H1 (cell line): ENCODE measurements around the gene UBE2H. TPM values are rescaled to one million over a fixed set of nuclear protein-coding genes. Genes with fewer than 3 reads are reported as not detected.

Experiments
- CTCF ChIA-PET: fragments of 300-600 bp; sonication (Branson Sonifier 250); formaldehyde crosslinking; loops from one replicate; lab custom pipeline; 2021; ENCODE audit not compliant: partially characterized antibody; lab: Charles Lee
- POLR2A ChIA-PET: fragments of 300-600 bp; sonication (Branson Sonifier 250); formaldehyde crosslinking; loops from one replicate; lab custom pipeline; 2021; ENCODE audit warnings: inconsistent platforms; ENCODE audit not compliant: partially characterized antibody; lab: Charles Lee
- DNase-seq, 2 experiments: peaks; one replicate each; pipeline versions ENCODE4 v3.0.0 to v3.0.0-alpha.2; 2010 to 2022; ENCODE audit warnings: low spot score in 2 of 2, low read depth in 1 of 2, mixed read lengths in 1 of 2
- FAIRE-seq: peaks from 2 replicates; lab custom pipeline; 2011; peaks lifted over from hg19 to GRCh38; lab: Jason Lieb, UNC
- H2AFZ ChIP-seq: 2 replicates; pipeline ENCODE4 v1.8.1; 2012; ENCODE audit warnings: low read length, inconsistent platforms
- H2AK5ac ChIP-seq: 2 replicates; pipeline ENCODE4 v1.6.1; 2013; ENCODE audit warnings: low read depth, low read length
- H2BK120ac ChIP-seq: replicated peaks from 2 replicates; pipeline ENCODE3; 2013; ENCODE audit warnings: low read depth, low read length, inconsistent platforms
- H2BK12ac ChIP-seq: 2 replicates; pipeline ENCODE4 v1.6.1; 2013; ENCODE audit warnings: low read depth, low read length
- H2BK15ac ChIP-seq: 2 replicates; pipeline ENCODE4 v1.6.1; 2013; ENCODE audit warnings: low read length
- H2BK20ac ChIP-seq: 2 replicates; pipeline ENCODE4 v1.6.1; 2013; ENCODE audit warnings: low read length
- H2BK5ac ChIP-seq: 2 replicates; pipeline ENCODE4 v1.6.1; 2013; ENCODE audit warnings: low read depth, low read length
- H3K14ac ChIP-seq: 2 replicates; pipeline ENCODE4 v1.6.1; 2013; ENCODE audit warnings: inconsistent platforms; ENCODE audit not compliant: insufficient read length
- H3K18ac ChIP-seq: 2 replicates; pipeline ENCODE4 v1.6.1; 2013; ENCODE audit warnings: low read length; ENCODE audit errors: extremely low read depth
- H3K23ac ChIP-seq: 2 replicates; pipeline ENCODE4 v1.6.1; 2013; ENCODE audit warnings: inconsistent platforms; ENCODE audit not compliant: insufficient read length
- H3K23me2 ChIP-seq: 2 replicates; pipeline ENCODE4 v1.6.1; 2013; ENCODE audit warnings: low read depth, low read length
- H3K27ac ChIP-seq: 2 replicates; pipeline ENCODE4 v1.6.1; 2011; ENCODE audit warnings: low read depth, low read length, inconsistent platforms
- H3K27me3 ChIP-seq, 4 experiments: replicated peaks in 1 of 4; 1 replicate in 1 of 4; 2 replicates in 3 of 4; pipeline versions ENCODE4 v1.6.1 to v1.8.1; 2011 to 2013; ENCODE audit warnings: low read length in 3 of 4, mild to moderate bottlenecking in 3 of 4, inconsistent platforms in 2 of 4, mixed read lengths in 2 of 4, moderate library complexity in 1 of 4; ENCODE audit not compliant: control insufficient read depth in 3 of 4, insufficient read depth in 3 of 4; ENCODE audit errors: extremely low read depth in 1 of 4
- H3K36me3 ChIP-seq, 4 experiments: 2 replicates each; pipeline versions ENCODE4 v1.6.1 to v1.8.1; 2011 to 2013; ENCODE audit warnings: mild to moderate bottlenecking in 4 of 4, low read length in 3 of 4, moderate library complexity in 2 of 4, control low read depth in 1 of 4, inconsistent platforms in 1 of 4; ENCODE audit not compliant: insufficient read depth in 4 of 4, control insufficient read depth in 2 of 4
- H3K4ac ChIP-seq: replicated peaks from 2 replicates; pipeline ENCODE3; 2013; ENCODE audit warnings: low read length, low read depth, mixed read lengths, inconsistent platforms; ENCODE audit not compliant: insufficient read length
- H3K4me1 ChIP-seq, 4 experiments: replicated peaks in 1 of 4; 1 replicate in 1 of 4; 2 replicates in 3 of 4; pipeline versions ENCODE4 v1.6.1 to v1.8.1; 2011 to 2013; ENCODE audit warnings: low read length in 3 of 4, inconsistent platforms in 2 of 4, mixed read lengths in 1 of 4; ENCODE audit not compliant: insufficient read depth in 4 of 4, control insufficient read depth in 3 of 4
- H3K4me2 ChIP-seq, 2 experiments: 2 replicates each; pipeline versions ENCODE4 v1.6.1 to v1.8.1; 2011 to 2013; ENCODE audit warnings: low read depth in 2 of 2, low read length in 2 of 2, control low read depth in 1 of 2, inconsistent platforms in 1 of 2, mild to moderate bottlenecking in 1 of 2; ENCODE audit not compliant: insufficient read depth in 1 of 2
- H3K4me3 ChIP-seq, 4 experiments: fragments of 200-600, 300-600 bp in 1 of 4; sonication (generic), shearing (Covaris generic), sonication (Bioruptor Twin) in 1 of 4; 2 replicates each; pipeline versions ENCODE4 v1.5.1 to v1.8.1; 2011 to 2016; ENCODE audit warnings: low read length in 4 of 4, low read depth in 3 of 4, control low read depth in 2 of 4, inconsistent platforms in 2 of 4, mild to moderate bottlenecking in 2 of 4, mixed read lengths in 1 of 4, moderate library complexity in 1 of 4; ENCODE audit not compliant: insufficient read depth in 2 of 4; ENCODE audit errors: extremely low read depth in 1 of 4
- H3K56ac ChIP-seq: replicated peaks from 2 replicates; pipeline ENCODE3; 2013; ENCODE audit warnings: low read depth, mild to moderate bottlenecking, mixed read lengths, low read length, inconsistent platforms; ENCODE audit not compliant: insufficient read length
- H3K79me1 ChIP-seq: 2 replicates; pipeline ENCODE4 v1.6.1; 2013; ENCODE audit warnings: low read depth, low read length, control low read depth
- H3K79me2 ChIP-seq, 2 experiments: 2 replicates each; pipeline versions ENCODE4 v1.6.1 to v1.8.1; 2012 to 2013; ENCODE audit warnings: low read length in 2 of 2, mild to moderate bottlenecking in 2 of 2, inconsistent platforms in 1 of 2; ENCODE audit not compliant: insufficient read depth in 2 of 2, control insufficient read depth in 1 of 2
- H3K9ac ChIP-seq, 4 experiments: replicated peaks in 1 of 4; 1 replicate in 1 of 4; 2 replicates in 3 of 4; pipeline versions ENCODE4 v1.6.1 to v1.8.1; 2011 to 2013; ENCODE audit warnings: low read depth in 3 of 4, low read length in 3 of 4, control low read depth in 2 of 4, mild to moderate bottlenecking in 2 of 4, moderate library complexity in 2 of 4, inconsistent platforms in 1 of 4; ENCODE audit errors: extremely low read depth in 1 of 4
- H3K9me3 ChIP-seq, 2 experiments: 2 replicates each; pipeline versions ENCODE4 v1.6.1 to v1.8.1; 2012 to 2013; ENCODE audit warnings: mild to moderate bottlenecking in 2 of 2, moderate library complexity in 2 of 2, control low read depth in 1 of 2, inconsistent platforms in 1 of 2, low read depth in 1 of 2, low read length in 1 of 2, mixed read lengths in 1 of 2; ENCODE audit not compliant: insufficient read depth in 2 of 2
- H4K20me1 ChIP-seq, 2 experiments: replicated peaks in 1 of 2; 2 replicates each; pipeline versions ENCODE3 to v1.8.1; 2011 to 2013; ENCODE audit warnings: inconsistent platforms in 2 of 2, low read length in 2 of 2, mild to moderate bottlenecking in 1 of 2; ENCODE audit not compliant: insufficient read depth in 2 of 2, control insufficient read depth in 1 of 2
- H4K5ac ChIP-seq: 2 replicates; pipeline ENCODE4 v1.6.1; 2013; ENCODE audit warnings: low read length, low read depth, mixed read lengths, inconsistent platforms; ENCODE audit not compliant: insufficient read length
- H4K8ac ChIP-seq: 2 replicates; pipeline ENCODE4 v1.8.0; 2013; ENCODE audit warnings: mild to moderate bottlenecking, moderate library complexity, low read length, inconsistent platforms; ENCODE audit not compliant: insufficient read depth; ENCODE audit errors: extremely low read depth
- H4K91ac ChIP-seq: replicated peaks from 2 replicates; pipeline ENCODE3; 2013; ENCODE audit warnings: low read length, mixed read lengths, inconsistent platforms; ENCODE audit not compliant: insufficient read length
- BACH1 ChIP-seq: IDR thresholded peaks from 2 replicates; pipeline ENCODE4 v1.6.1; 2012; ENCODE audit warnings: low read length, improper control_type of control experiment
- CBX5 ChIP-seq: fragments of 300-800, 300-1000 bp; sonication (generic); IDR thresholded peaks from 2 replicates; pipeline ENCODE4 v1.7.1; 2016; ENCODE audit warnings: antibody characterized with exemption, low read length, low read depth
- CEBPB ChIP-seq: IDR thresholded peaks from 2 replicates; pipeline ENCODE4 v1.6.1; 2012; ENCODE audit warnings: low read depth, low read length
- EP300 ChIP-seq, 2 experiments: IDR thresholded peaks; 1 replicate in 1 of 2; 2 replicates in 1 of 2; pipeline ENCODE4 v1.6.1; 2011 to 2012; ENCODE audit warnings: low read depth in 2 of 2, low read length in 2 of 2, mild to moderate bottlenecking in 2 of 2, borderline replicate concordance in 1 of 2, inconsistent platforms in 1 of 2, moderate library complexity in 1 of 2
- EZH2 ChIP-seq: fragments of 200-600 bp; sonication (generic); IDR thresholded peaks from 2 replicates; pipeline ENCODE4 v1.7.1; 2012; ENCODE audit warnings: low read depth, mild to moderate bottlenecking, moderate library complexity, low read length, inconsistent platforms; ENCODE audit not compliant: severe bottlenecking
- KDM1A ChIP-seq: fragments of 200-600, 300-600 bp; sonication (generic); IDR thresholded peaks from 2 replicates; pipeline ENCODE4 v1.7.1; 2016; ENCODE audit warnings: mild to moderate bottlenecking, low read length, borderline replicate concordance
- MAFK ChIP-seq: IDR thresholded peaks from 2 replicates; pipeline ENCODE4 v1.6.1; 2012; ENCODE audit warnings: low read depth, mild to moderate bottlenecking, improper control_type of control experiment, low read length
- SRF ChIP-seq: IDR thresholded peaks from 2 replicates; pipeline ENCODE4 v1.6.1; 2011; ENCODE audit warnings: mild to moderate bottlenecking, low read depth, low read length, moderate library complexity
- TAF1 ChIP-seq: IDR thresholded peaks from 2 replicates; pipeline ENCODE4 v1.6.1; 2011; ENCODE audit warnings: mild to moderate bottlenecking, low read depth, low read length
- WGBS, 2 experiments: shearing (Covaris generic) in 1 of 2; methylation state at CpG; one replicate each; pipeline versions ENCODE4 v1.1.6 to v1.1.7; 2013 to 2015; ENCODE audit warnings: low lambda C conversion rate in 2 of 2, mixed read lengths in 2 of 2, inconsistent platforms in 1 of 2, low coverage in 1 of 2, missing lambda C conversion rate in 1 of 2; ENCODE audit not compliant: insufficient replicate concordance in 2 of 2, insufficient coverage in 1 of 2, insufficient read length in 1 of 2; ENCODE audit errors: extremely low coverage in 1 of 2, missing lambda C conversion rate in 1 of 2; 5-methylcytosine and 5-hydroxymethylcytosine counted together
- polyA plus RNA-seq, 7 experiments: library from polyadenylated mRNA; depleted of rRNA in 3 of 7; stranded (reverse) in 5 of 7; unstranded in 2 of 7; fragments of >200 nt in 5 of 7; fragments of 200-250 nt in 2 of 7; gene quantifications; 1 replicate in 5 of 7; 2 replicates in 1 of 7; 4 replicates in 1 of 7; pipeline versions ENCODE4 v1.2.1 to v1.2.3, GENCODE V29; 2011 to 2013; ENCODE audit warnings: missing spikeins in 2 of 7, mixed read lengths in 2 of 7
- total RNA-seq: library from RNA; stranded (reverse); fragmentation: NEBNext Ultra II Directional; extraction: Animal tissue kit (Norgen Biotek cat#: 25700); gene quantifications from 2 replicates; pipeline ENCODE4 v1.2.1, GENCODE V29; 2021
- TF ChIP-seq, protein P1 (sequence below): IDR thresholded peaks from 2 replicates; pipeline ENCODE4 v1.6.1; 2011; ENCODE audit warnings: low read depth, mild to moderate bottlenecking, low read length; ENCODE audit not compliant: insufficient read depth

The UBE2H gene
- total and polyA plus RNA-seq, 2 of the 8 experiments (the other 6 are each of a cell fraction or from before 2014, with no cell fraction given) = 30.6 to 62.2 TPM

DNA sequence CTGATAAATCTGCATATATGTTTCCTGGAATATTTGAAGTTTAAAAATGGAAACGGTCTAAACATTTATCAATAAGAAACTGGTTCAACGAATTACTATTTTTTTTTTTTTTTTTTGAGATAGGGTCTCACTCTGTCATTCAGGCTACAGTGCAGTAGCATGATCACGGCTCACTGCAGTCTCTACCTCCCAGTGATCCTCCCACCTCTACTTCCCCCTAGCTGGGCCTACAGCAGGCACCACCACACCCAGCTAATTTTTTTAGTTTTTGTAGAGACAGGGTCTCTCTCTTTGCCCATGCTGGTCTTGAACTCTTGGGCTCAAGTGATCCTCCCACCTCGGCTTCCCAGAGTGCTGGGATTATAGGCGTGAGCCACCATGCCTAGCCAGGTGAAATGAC is 68.3 kb downstream of the UBE2H start:
- no peak overlapping the region for H4K8ac ChIP-seq
- H2BK12ac ChIP-seq = no peak overlapping the region
- H3K4ac ChIP-seq = no peak overlapping the region
- H3K79me1 ChIP-seq = 0 out of 2 replicates have a peak, but pooled peaks cover 2% of the 10 kb centered on the region
- no peak overlapping the region for H2BK20ac ChIP-seq
- H2BK5ac ChIP-seq = no peak overlapping the region
- WGBS, 2 experiments = 81% methylated on average over 5 of the region's 5 CpGs; no CpG with 5 or more reads in 1 of the 2 experiments
- no peak overlapping the region for H3K56ac ChIP-seq
- no peak overlapping the region for H3K18ac ChIP-seq
- H3K79me2 ChIP-seq = peaks cover 0 to 35% of the 10 kb centered on the region in 2 experiments; a peak in 2 of 4 replicates
- H3K27ac ChIP-seq = no peak overlapping the region
- H2BK15ac ChIP-seq = no peak overlapping the region
- H4K20me1 ChIP-seq = peaks cover 0 to 2% of the 10 kb centered on the region in 2 experiments
- FAIRE-seq (no peak), DNase-seq (no peak)
- H3K23me2 ChIP-seq = no peaks in the 10 kb centered on the region
- no peak overlapping the region for H2AK5ac ChIP-seq
- H2AFZ ChIP-seq = no peak overlapping the region
- no peak overlapping the region for H3K23ac ChIP-seq
- H3K9me3 ChIP-seq = no peaks in the 10 kb centered on the region
- H4K5ac ChIP-seq = no peak overlapping the region
- H3K9ac ChIP-seq = no peak overlapping the region
- peaks cover 0 to 5% (median 2%) of the 10 kb centered on the region in 4 experiments; a peak in 3 of 7 replicates for H3K4me1 ChIP-seq
- H3K36me3 ChIP-seq = peaks cover 0 to 7% (median 0%) of the 10 kb centered on the region in 4 experiments; a peak in 1 of 8 replicates
- ChIA-PET CTCF (interaction anchor here (0.6 to 0.8 kb wide), 3 partner anchors 10 to 375 kb away, joined by 3 to 5 read pairs (median 3); no protein-coding TSS in a partner anchor), POLR2A (interaction anchor here (0.7 kb wide), 1 partner anchor 161 kb away, joined by 4 read pairs; no protein-coding TSS in a partner anchor)
- H3K14ac ChIP-seq = no peak overlapping the region
- H4K91ac ChIP-seq = no peak overlapping the region
- H3K4me2 ChIP-seq = no peak overlapping the region
- H2BK120ac ChIP-seq = no peak overlapping the region
- H3K27me3 ChIP-seq = no peaks in the 10 kb centered on the region; a peak in 1 of 7 replicates
- no peak overlapping the region for H3K4me3 ChIP-seq
- no peak for TF ChIP-seq EZH2
- TF ChIP-seq CBX5 = no peak
- no peak for TF ChIP-seq KDM1A
- TF ChIP-seq TAF1 = no peak
- TF ChIP-seq MAFK = no peak
- TF ChIP-seq SRF = no peak
- no peak for TF ChIP-seq EP300 (IDR thresholded peaks at IDR 0.05; ENCODE audit: borderline replicate concordance in 1 of 2, low read depth in 2 of 2, low read length in 2 of 2)
- no peak for TF ChIP-seq BACH1
- TF ChIP-seq, protein P1, sequence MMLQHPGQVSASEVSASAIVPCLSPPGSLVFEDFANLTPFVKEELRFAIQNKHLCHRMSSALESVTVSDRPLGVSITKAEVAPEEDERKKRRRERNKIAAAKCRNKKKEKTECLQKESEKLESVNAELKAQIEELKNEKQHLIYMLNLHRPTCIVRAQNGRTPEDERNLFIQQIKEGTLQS = no peak
- no peak for TF ChIP-seq CEBPB
